Activated T-cell treated with anti-CD3 and anti-CD28 coated beads, Interleukin-2, amount 50 U/mL, for 72 hours (primary cell): ENCODE measurements around the gene TMEM91. TPM values are rescaled to one million over a fixed set of nuclear protein-coding genes. Genes with fewer than 3 reads are reported as not detected.

Experiments used
- ATAC-seq, 2 donors: fragments of 150-1000 bp; cut with Tn5 transposase; replicated peaks in 1 of 2; 2 replicates each; pipeline ENCODE4 v1.10.0; 2021; ENCODE audit warnings: moderate library complexity in 2 of 2, mild to moderate bottlenecking in 1 of 2
- DNase-seq, 2 donors: peaks; one replicate each; pipeline ENCODE4 v3.0.0; 2021 to 2022; ENCODE audit warnings: mixed read lengths in 1 of 2
- H3K27ac Mint-ChIP-seq: one replicate; pipeline ENCODE4 v1.8.0; 2022; ENCODE audit warnings: mild to moderate bottlenecking, moderate library complexity, mixed read lengths
- H3K27me3 Mint-ChIP-seq: one replicate; pipeline ENCODE4 v1.8.0; 2022; ENCODE audit warnings: low read depth, mixed read lengths
- H3K36me3 Mint-ChIP-seq, 2 donors: one replicate each; pipeline ENCODE4 v1.8.0; 2022; ENCODE audit warnings: mixed read lengths in 2 of 2, mild to moderate bottlenecking in 1 of 2; ENCODE audit not compliant: insufficient read depth in 2 of 2
- H3K4me1 Mint-ChIP-seq: one replicate; pipeline ENCODE4 v1.8.0; 2022; ENCODE audit warnings: low read depth, mixed read lengths
- H3K4me3 Mint-ChIP-seq, 2 donors: one replicate each; pipeline ENCODE4 v1.8.0; 2022; ENCODE audit warnings: mild to moderate bottlenecking in 2 of 2, mixed read lengths in 2 of 2, moderate library complexity in 2 of 2
- H3K9me3 Mint-ChIP-seq, 2 donors: one replicate each; pipeline ENCODE4 v1.8.0; 2022; ENCODE audit warnings: mixed read lengths in 2 of 2
- total RNA-seq, 2 donors: library from RNA; stranded (reverse); gene quantifications; one replicate each; pipeline ENCODE4 v1.2.3, GENCODE V29; 2022

Gene TMEM91
- 10 to 100 TPM; 12.3 to 12.8 TPM for total RNA-seq

GRCh38 chr19:41376241-41376997 lies at the start of gene TMEM91:
Gene TMEM91 (plus strand): TSS chr19:41376533. CDS start chr19:41378310, 1,777 bp downstream.
- Mint-ChIP-seq H3K4me1 (peaks cover 15% of the 10 kb centered on the region), H3K27ac (no peak within 1 kb of the TSS), H3K4me3 (peak within 1 kb of the TSS; percentile 51 to 66), H3K36me3 (no peaks in the 10 kb centered on the region), H3K27me3 (no peaks in the 10 kb centered on the region), H3K9me3 (no peaks in the 10 kb centered on the region)
- ATAC-seq (peak; percentile 54 to 70), DNase-seq (peak in 1 of 2 donors; percentile 19)

DNA sequence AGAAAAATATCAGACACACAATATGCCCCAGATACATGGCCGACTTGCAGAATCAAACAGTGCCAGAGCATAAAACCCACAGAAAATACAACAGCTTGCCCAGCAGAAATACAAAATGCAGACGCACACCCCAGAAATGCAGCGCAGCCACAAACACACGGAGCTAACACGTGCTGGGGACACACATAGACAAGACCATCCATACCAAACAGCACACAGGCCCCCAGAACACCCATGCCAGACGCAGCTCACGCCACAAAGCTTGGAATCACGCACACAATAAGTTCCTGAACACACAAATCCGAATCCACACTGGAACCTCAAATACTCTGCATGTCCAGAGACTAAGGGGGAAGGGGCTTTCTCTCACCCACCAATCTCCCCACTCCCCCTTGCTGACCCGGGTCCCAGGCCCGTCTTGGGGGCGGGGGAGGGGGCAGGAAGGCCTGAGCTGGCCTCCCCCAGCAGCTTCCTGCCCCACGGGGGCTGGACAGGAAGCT lies 49.2 kb upstream of the TMEM91 start:
- Mint-ChIP-seq H3K36me3 (peaks cover 14 to 25% of the 10 kb centered on the region in 2 donors), H3K9me3 (no peaks in the 10 kb centered on the region), H3K27ac (peak overlapping the region; percentile 68), H3K4me3 (peak overlapping the region; percentile 74 to 77), H3K4me1 (peaks cover 72% of the 10 kb centered on the region), H3K27me3 (no peaks in the 10 kb centered on the region)
- ATAC-seq (no peak), DNase-seq (no peak)

DNA sequence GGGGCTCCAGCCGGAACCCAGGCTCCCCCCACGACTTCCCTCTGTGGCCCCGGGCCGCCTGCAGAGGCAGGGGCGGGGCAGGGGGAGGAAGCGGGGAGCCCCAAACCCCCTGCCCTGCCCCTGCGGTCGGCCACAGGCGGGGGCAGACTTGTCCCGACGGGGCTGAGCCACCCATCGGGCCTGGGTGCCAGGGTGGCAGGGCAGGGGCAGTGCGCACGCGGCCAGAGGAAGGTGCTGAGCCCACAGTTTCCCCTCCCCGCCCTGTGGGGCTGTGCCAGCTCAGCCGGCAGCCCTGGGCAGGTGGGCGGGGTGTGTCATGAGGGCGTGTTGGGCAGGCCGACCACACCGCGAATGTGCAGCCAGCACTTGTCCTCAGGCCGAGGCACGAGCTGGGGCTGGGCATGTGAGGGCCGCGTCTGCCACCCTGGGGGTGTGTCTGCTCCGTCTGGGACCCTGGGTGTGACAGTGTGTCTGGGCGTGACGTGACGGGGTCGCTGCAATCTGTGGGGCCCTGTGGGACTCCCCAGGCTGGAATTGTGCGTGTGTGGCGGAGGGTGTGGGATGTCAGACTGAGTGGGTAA lies 48.7 kb upstream of the TMEM91 start:
- H3K9me3 Mint-ChIP-seq = no peaks in the 10 kb centered on the region

DNA sequence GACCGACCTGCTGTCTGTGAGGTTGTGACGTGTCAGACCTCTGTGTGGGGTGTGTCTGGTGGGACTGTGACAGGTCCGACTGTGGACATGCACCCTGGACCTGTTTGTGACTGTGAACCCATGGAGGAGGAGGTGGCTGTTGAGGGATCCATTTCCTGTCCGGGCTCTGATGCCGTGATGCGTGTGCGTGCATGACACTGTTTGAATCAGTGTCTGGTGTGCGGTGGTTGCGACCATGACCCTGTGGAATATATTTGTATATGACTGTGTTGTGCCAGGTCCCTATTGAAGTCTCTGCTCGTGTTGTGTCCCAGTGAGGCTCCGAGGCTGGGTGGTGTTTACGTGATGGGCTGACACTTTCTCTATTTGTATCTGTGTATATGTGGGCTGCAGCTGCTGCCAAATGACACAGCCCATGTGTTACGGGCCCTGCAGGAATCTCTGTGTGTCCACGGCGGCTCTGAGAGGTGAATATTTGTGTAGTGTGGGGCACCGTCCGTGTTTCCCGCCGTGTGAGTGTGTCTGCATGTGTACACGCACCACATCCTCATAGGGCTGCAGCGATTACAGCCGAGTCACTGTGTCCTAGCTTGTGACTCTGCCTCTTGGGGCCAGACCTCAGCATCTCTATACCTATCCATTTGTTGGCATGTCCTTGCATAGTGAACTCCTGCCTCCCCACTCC lies 48.0 kb upstream of the TMEM91 start:
- H3K36me3 Mint-ChIP-seq = peaks cover 15 to 23% of the 10 kb centered on the region in 2 donors
- DNase-seq (peak; percentile 67 to 78), ATAC-seq (peak; percentile 65 to 73)
- peak overlapping the region; percentile 81 for H3K4me3 Mint-ChIP-seq
- peaks cover 70% of the 10 kb centered on the region for H3K4me1 Mint-ChIP-seq
- peak overlapping the region; percentile 56 for H3K27ac Mint-ChIP-seq
- H3K27me3 Mint-ChIP-seq = no peaks in the 10 kb centered on the region
- no peaks in the 10 kb centered on the region for H3K9me3 Mint-ChIP-seq

More for the DNA sequence above, 48.7 kb upstream of the TMEM91 start:
- Mint-ChIP-seq H3K4me3 (peak overlapping the region; percentile 81), H3K36me3 (peaks cover 15 to 24% of the 10 kb centered on the region in 2 donors), H3K27ac (peak overlapping the region; percentile 56), H3K4me1 (peaks cover 76% of the 10 kb centered on the region), H3K27me3 (no peaks in the 10 kb centered on the region)
- DNase-seq (peak; percentile 93 to 95), ATAC-seq (peak; percentile 82 to 83)

GRCh38 chr19:41328842-41329225 lies 47.5 kb upstream of the TMEM91 start:
- peaks cover 68% of the 10 kb centered on the region for H3K4me1 Mint-ChIP-seq
- no peaks in the 10 kb centered on the region for H3K9me3 Mint-ChIP-seq
- H3K27ac Mint-ChIP-seq = no peak overlapping the region
- no peak for ATAC-seq
- peak overlapping the region; percentile 81 for H3K4me3 Mint-ChIP-seq
- no peak for DNase-seq
- H3K27me3 Mint-ChIP-seq = no peaks in the 10 kb centered on the region
- peaks cover 15 to 23% of the 10 kb centered on the region in 2 donors for H3K36me3 Mint-ChIP-seq

GRCh38 chr19:41330481-41330880 lies 45.9 kb upstream of the TMEM91 start:
- H3K36me3 Mint-ChIP-seq = peaks cover 17 to 23% of the 10 kb centered on the region in 2 donors
- ATAC-seq (no peak), DNase-seq (no peak)
- no peaks in the 10 kb centered on the region for H3K27me3 Mint-ChIP-seq
- peak overlapping the region in 1 of 2 donors; percentile 25 for H3K4me3 Mint-ChIP-seq
- peaks cover 62% of the 10 kb centered on the region for H3K4me1 Mint-ChIP-seq
- H3K9me3 Mint-ChIP-seq = no peaks in the 10 kb centered on the region
- H3K27ac Mint-ChIP-seq = peak overlapping the region; percentile 17

DNA sequence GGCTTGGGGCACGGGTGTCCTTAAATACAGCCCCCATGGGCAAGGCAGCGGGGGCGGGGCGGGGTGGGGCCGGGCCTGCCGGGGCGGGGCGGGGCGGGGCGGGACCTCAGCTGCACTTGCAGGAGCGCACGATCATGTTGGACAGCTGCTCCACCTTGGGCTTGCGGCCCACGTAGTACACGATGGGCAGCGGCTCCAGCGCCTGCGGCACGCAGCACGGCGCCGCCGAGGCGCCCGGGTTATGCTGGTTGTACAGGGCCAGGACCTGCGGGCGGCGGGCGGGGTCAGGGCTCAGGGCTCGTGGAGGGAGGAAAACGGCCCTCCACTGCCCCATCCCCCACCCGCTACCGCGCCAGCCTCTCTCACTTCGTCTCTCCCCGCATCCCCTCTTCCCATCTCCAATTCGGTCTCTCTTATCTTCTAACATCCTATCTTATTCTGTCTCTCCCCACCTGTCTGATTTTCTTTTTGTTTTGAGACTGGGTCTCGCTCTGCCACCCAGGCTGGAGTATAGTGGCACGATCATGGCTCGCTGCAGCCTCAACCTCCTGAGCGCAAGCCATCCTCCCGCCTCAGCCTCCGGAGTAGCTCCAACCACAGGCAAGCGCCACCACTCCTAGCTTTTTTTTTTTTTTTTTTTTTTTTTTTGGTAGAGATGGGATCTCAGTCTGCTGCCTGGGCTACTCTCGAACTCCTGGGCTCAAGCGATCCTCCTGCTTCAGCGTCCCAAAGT lies 45.2 kb upstream of the TMEM91 start:
- no peak overlapping the region for H3K4me3 Mint-ChIP-seq
- peaks cover 61% of the 10 kb centered on the region for H3K4me1 Mint-ChIP-seq
- DNase-seq = no peak
- H3K36me3 Mint-ChIP-seq = peaks cover 17 to 25% of the 10 kb centered on the region in 2 donors
- no peaks in the 10 kb centered on the region for H3K27me3 Mint-ChIP-seq
- H3K27ac Mint-ChIP-seq = no peak overlapping the region
- no peak for ATAC-seq
- H3K9me3 Mint-ChIP-seq = no peaks in the 10 kb centered on the region

- Mint-ChIP-seq H3K4me3 (no peak overlapping the region), H3K27me3 (no peaks in the 10 kb centered on the region), H3K27ac (no peak overlapping the region)
These were observed 44.3 kb upstream of the TMEM91 start for GRCh38 chr19:41332000-41332399.

DNA sequence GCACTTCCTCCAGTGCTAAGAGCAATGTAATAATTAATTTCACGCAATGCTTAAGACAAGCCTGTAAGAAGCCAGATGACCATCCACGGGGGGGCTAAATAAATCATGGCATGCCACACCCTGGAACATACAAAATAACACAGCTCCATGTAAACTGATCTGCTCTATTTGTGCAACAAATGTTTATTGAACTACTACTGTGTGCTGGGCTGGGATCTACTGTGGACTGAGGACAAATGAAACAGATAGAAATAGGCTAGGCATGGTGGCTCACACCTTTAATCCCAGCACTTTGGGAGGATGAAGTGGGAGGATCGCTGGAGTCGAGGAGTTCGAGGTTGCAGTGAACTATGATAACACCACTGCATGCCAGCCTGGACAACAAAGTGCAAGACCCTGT lies 43.9 kb upstream of the TMEM91 start:
- DNase-seq (no peak), ATAC-seq (no peak)
- Mint-ChIP-seq H3K36me3 (peaks cover 13 to 22% of the 10 kb centered on the region in 2 donors), H3K4me1 (peaks cover 55% of the 10 kb centered on the region), H3K4me3 (no peak overlapping the region), H3K27me3 (no peaks in the 10 kb centered on the region), H3K9me3 (no peaks in the 10 kb centered on the region), H3K27ac (no peak overlapping the region)

More at GRCh38 chr19:41332000-41332399, 44.3 kb upstream of the TMEM91 start:
- H3K9me3 Mint-ChIP-seq = no peaks in the 10 kb centered on the region
- no peak for ATAC-seq
- H3K36me3 Mint-ChIP-seq = peaks cover 13 to 22% of the 10 kb centered on the region in 2 donors
- H3K4me1 Mint-ChIP-seq = peaks cover 56% of the 10 kb centered on the region
- no peak for DNase-seq

- DNase-seq (no peak), ATAC-seq (no peak)
- Mint-ChIP-seq H3K4me3 (no peak overlapping the region), H3K27ac (peak overlapping the region; percentile 34), H3K27me3 (no peaks in the 10 kb centered on the region), H3K4me1 (peaks cover 42% of the 10 kb centered on the region), H3K9me3 (no peaks in the 10 kb centered on the region), H3K36me3 (peaks cover 12 to 26% of the 10 kb centered on the region in 2 donors)
These were observed 41.5 kb upstream of the TMEM91 start for GRCh38 chr19:41334793-41335192.

DNA sequence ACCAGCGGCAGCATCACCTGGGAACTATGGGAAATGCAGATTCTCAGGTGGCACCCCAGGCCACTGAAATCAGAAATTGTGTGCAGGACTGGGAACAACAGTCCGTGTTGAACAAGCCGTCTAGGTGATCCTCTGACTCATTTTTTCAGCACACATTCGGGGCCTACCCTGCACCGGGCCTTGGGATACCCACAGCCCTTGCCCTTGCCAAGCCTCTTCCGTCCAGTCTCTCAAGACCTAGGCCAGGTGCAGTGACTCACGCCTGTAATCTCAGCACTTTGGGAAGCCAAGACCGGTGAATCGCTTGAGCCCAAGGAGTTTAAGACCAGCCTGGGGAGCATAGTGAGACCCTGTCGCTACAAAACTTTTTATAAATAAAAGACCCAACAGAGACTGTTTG lies 40.9 kb upstream of the TMEM91 start:
- DNase-seq = no peak
- Mint-ChIP-seq H3K4me1 (peaks cover 39% of the 10 kb centered on the region), H3K9me3 (no peaks in the 10 kb centered on the region), H3K36me3 (peaks cover 11 to 28% of the 10 kb centered on the region in 2 donors), H3K27ac (no peak overlapping the region), H3K4me3 (no peak overlapping the region), H3K27me3 (no peaks in the 10 kb centered on the region)
- ATAC-seq = no peak

DNA sequence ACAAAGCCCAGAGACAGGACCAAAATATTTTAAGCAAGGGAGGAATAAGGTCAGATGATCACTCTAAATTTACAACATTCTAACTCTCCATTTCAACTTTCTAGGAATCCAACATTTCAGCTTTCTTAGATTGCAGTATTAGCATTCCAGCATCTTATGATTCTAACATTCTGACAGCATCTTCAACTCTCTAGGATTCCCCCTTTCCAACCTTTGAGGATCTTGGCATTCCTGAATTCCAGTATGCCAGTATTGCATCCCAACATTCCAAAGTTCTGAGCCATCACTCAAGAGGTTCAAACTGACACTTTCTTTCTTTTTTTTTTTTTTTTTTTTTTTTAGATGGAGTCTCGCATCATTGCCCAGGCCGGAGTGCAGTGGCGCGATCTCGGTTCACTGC lies 36.4 kb upstream of the TMEM91 start:
- Mint-ChIP-seq H3K9me3 (no peaks in the 10 kb centered on the region), H3K4me3 (no peak overlapping the region), H3K27me3 (no peaks in the 10 kb centered on the region), H3K36me3 (peaks cover 5 to 31% of the 10 kb centered on the region in 2 donors), H3K4me1 (peaks cover 28% of the 10 kb centered on the region), H3K27ac (no peak overlapping the region)
- no peak for ATAC-seq
- DNase-seq = no peak
